H9 (cell line): Measurements from ENCODE around the gene GSTO1. TPM values are rescaled to one million over a fixed set of nuclear protein-coding genes. Genes with fewer than 3 reads are reported as not detected.

Experiments
- DNase-seq: peaks from one replicate; pipeline ENCODE4 v3.0.0-alpha.2; 2017
- H2AFZ ChIP-seq: one replicate; pipeline ENCODE4 v1.6.1; 2013; ENCODE audit warnings: mild to moderate bottlenecking, low read length, control low read depth, moderate library complexity
- H2AK5ac ChIP-seq: 2 replicates; pipeline ENCODE4 v1.6.1; 2013; ENCODE audit warnings: low read length, control low read depth, mixed read lengths; ENCODE audit not compliant: insufficient read length
- H2BK120ac ChIP-seq: one replicate; pipeline ENCODE4 v1.6.1; 2013; ENCODE audit warnings: low read depth, mild to moderate bottlenecking, low read length, control low read depth, inconsistent platforms; ENCODE audit not compliant: poor library complexity, severe bottlenecking
- H2BK12ac ChIP-seq: 2 replicates; pipeline ENCODE4 v1.6.1; 2013; ENCODE audit warnings: low read length, control low read depth, mixed read lengths, low read depth; ENCODE audit not compliant: insufficient read length
- H2BK15ac ChIP-seq: 2 replicates; pipeline ENCODE4 v1.6.1; 2013; ENCODE audit warnings: low read depth, low read length, control low read depth
- H2BK20ac ChIP-seq: one replicate; pipeline ENCODE4 v1.6.1; 2013; ENCODE audit warnings: low read depth, mild to moderate bottlenecking, low read length, control low read depth, inconsistent platforms; ENCODE audit not compliant: poor library complexity, severe bottlenecking
- H2BK5ac ChIP-seq: 2 replicates; pipeline ENCODE4 v1.6.1; 2013; ENCODE audit warnings: low read length, control low read depth, mixed read lengths; ENCODE audit not compliant: insufficient read length
- H3K14ac ChIP-seq: 2 replicates; pipeline ENCODE4 v1.6.1; 2013; ENCODE audit warnings: low read length, control low read depth; ENCODE audit not compliant: insufficient read depth
- H3K18ac ChIP-seq: 2 replicates; pipeline ENCODE4 v1.6.1; 2013; ENCODE audit warnings: low read depth, mild to moderate bottlenecking, mixed read lengths, low read length, control low read depth; ENCODE audit not compliant: insufficient read length
- H3K23ac ChIP-seq: 2 replicates; pipeline ENCODE4 v1.6.1; 2013; ENCODE audit warnings: low read length, control low read depth, mixed read lengths, low read depth; ENCODE audit not compliant: insufficient read length
- H3K23me2 ChIP-seq: 2 replicates; pipeline ENCODE4 v1.6.1; 2013; ENCODE audit warnings: low read depth, mild to moderate bottlenecking, mixed read lengths, low read length, control low read depth; ENCODE audit not compliant: insufficient read length, poor library complexity, severe bottlenecking
- H3K27ac ChIP-seq: 2 replicates; pipeline ENCODE4 v1.5.1; 2013; ENCODE audit warnings: low read length, control low read depth, mixed read lengths, low read depth; ENCODE audit not compliant: insufficient read length
- H3K27me3 ChIP-seq: 2 replicates; pipeline ENCODE4 v1.6.1; 2013; ENCODE audit warnings: low read length, control low read depth, inconsistent platforms; ENCODE audit not compliant: insufficient read depth
- H3K4ac ChIP-seq: 2 replicates; pipeline ENCODE4 v1.6.1; 2013; ENCODE audit warnings: low read depth, mild to moderate bottlenecking, control low read depth, inconsistent platforms, low read length, moderate library complexity
- H3K4me1 ChIP-seq: 2 replicates; pipeline ENCODE4 v1.6.1; 2013; ENCODE audit warnings: low read length, control low read depth, inconsistent platforms; ENCODE audit not compliant: insufficient read depth
- H3K4me2 ChIP-seq: 2 replicates; pipeline ENCODE4 v1.6.1; 2013; ENCODE audit warnings: low read length, control low read depth, mixed read lengths; ENCODE audit not compliant: insufficient read length, insufficient read depth
- H3K56ac ChIP-seq: 2 replicates; pipeline ENCODE4 v1.6.1; 2013; ENCODE audit warnings: low read depth, mild to moderate bottlenecking, mixed read lengths, low read length, control low read depth; ENCODE audit not compliant: insufficient read length
- H3K79me1 ChIP-seq: 2 replicates; pipeline ENCODE4 v1.6.1; 2013; ENCODE audit warnings: low read depth, mild to moderate bottlenecking, moderate library complexity, low read length, control low read depth, inconsistent platforms; ENCODE audit not compliant: insufficient read depth, poor library complexity, severe bottlenecking
- H3K79me2 ChIP-seq: 2 replicates; pipeline ENCODE4 v1.6.1; 2013; ENCODE audit warnings: low read length, control low read depth, inconsistent platforms; ENCODE audit not compliant: insufficient read depth
- H3K9ac ChIP-seq: 2 replicates; pipeline ENCODE4 v1.6.1; 2013; ENCODE audit warnings: low read length, control low read depth, mixed read lengths; ENCODE audit not compliant: insufficient read length; ENCODE audit errors: extremely low read depth
- H3K9me3 ChIP-seq: one replicate; pipeline ENCODE4 v1.6.1; 2013; ENCODE audit warnings: low read depth, low read length, inconsistent platforms; ENCODE audit not compliant: control insufficient read depth
- H3T11ph ChIP-seq: one replicate; pipeline ENCODE4 v1.6.1; 2013; ENCODE audit warnings: mild to moderate bottlenecking, low read length, control low read depth, inconsistent platforms
- H4K20me1 ChIP-seq: one replicate; pipeline ENCODE4 v1.6.1; 2013; ENCODE audit not compliant: control insufficient read depth, insufficient read length, insufficient read depth
- H4K5ac ChIP-seq: 2 replicates; pipeline ENCODE4 v1.6.1; 2013; ENCODE audit warnings: low read depth, mild to moderate bottlenecking, mixed read lengths, low read length, control low read depth; ENCODE audit not compliant: insufficient read length
- H4K8ac ChIP-seq: replicated peaks from 2 replicates; pipeline ENCODE4 v1.6.1; 2013; ENCODE audit warnings: low read length, control low read depth, mixed read lengths, low read depth; ENCODE audit not compliant: insufficient read length
- H4K91ac ChIP-seq: 2 replicates; pipeline ENCODE4 v1.6.1; 2013; ENCODE audit warnings: low read depth, mild to moderate bottlenecking, moderate library complexity, mixed read lengths, low read length, control low read depth; ENCODE audit not compliant: insufficient read length
- H3K27ac Mint-ChIP-seq, 3 experiments: 2 replicates in 2 of 3; 3 replicates in 1 of 3; pipeline ENCODE4 v1.8.0; 2020 to 2021; ENCODE audit warnings: mixed read lengths in 3 of 3, mild to moderate bottlenecking in 1 of 3, moderate library complexity in 1 of 3
- H3K27me3 Mint-ChIP-seq: 2 replicates; pipeline ENCODE4 v1.8.0; 2021; ENCODE audit warnings: low read depth, mild to moderate bottlenecking, moderate library complexity, mixed read lengths
- H3K36me3 Mint-ChIP-seq, 3 experiments: 2 replicates in 2 of 3; 3 replicates in 1 of 3; pipeline ENCODE4 v1.8.0; 2020 to 2021; ENCODE audit warnings: low read depth in 3 of 3, mixed read lengths in 3 of 3; ENCODE audit not compliant: insufficient read depth in 1 of 3
- H3K4me1 Mint-ChIP-seq, 2 experiments: 2 replicates each; pipeline ENCODE4 v1.8.0; 2020; ENCODE audit warnings: mixed read lengths in 2 of 2
- H3K4me3 Mint-ChIP-seq, 2 experiments: 2 replicates in 1 of 2; 3 replicates in 1 of 2; pipeline ENCODE4 v1.8.0; 2020 to 2021; ENCODE audit warnings: mild to moderate bottlenecking in 2 of 2, mixed read lengths in 2 of 2, moderate library complexity in 1 of 2
- H3K9me3 Mint-ChIP-seq, 2 experiments: 2 replicates in 1 of 2; 3 replicates in 1 of 2; pipeline ENCODE4 v1.8.0; 2020; ENCODE audit warnings: mild to moderate bottlenecking in 2 of 2, mixed read lengths in 2 of 2, moderate library complexity in 1 of 2
- WGBS: extraction: QIAGEN DNeasy Blood & Tissue Kit; methylation state at CpG from one replicate; pipeline ENCODE4 v1.1.7; 2013; ENCODE audit warnings: missing lambda C conversion rate, low lambda C conversion rate, mixed read lengths; ENCODE audit not compliant: insufficient read length; ENCODE audit errors: extremely low coverage; 5-methylcytosine and 5-hydroxymethylcytosine counted together
- total RNA-seq: library from RNA; stranded (reverse); gene quantifications from 2 replicates; pipeline ENCODE4 v1.2.1, GENCODE V29; 2021
- TF ChIP-seq, protein P1 (sequence below): fragments of 200-600 bp; sonication (generic); conservative IDR thresholded peaks from 3 replicates; pipeline ENCODE4 v1.8.0; 2021; ENCODE audit warnings: antibody characterized with exemption, mild to moderate bottlenecking

Gene GSTO1
- total RNA-seq, 1 experiment from 2014 or later: 114 TPM

DNA sequence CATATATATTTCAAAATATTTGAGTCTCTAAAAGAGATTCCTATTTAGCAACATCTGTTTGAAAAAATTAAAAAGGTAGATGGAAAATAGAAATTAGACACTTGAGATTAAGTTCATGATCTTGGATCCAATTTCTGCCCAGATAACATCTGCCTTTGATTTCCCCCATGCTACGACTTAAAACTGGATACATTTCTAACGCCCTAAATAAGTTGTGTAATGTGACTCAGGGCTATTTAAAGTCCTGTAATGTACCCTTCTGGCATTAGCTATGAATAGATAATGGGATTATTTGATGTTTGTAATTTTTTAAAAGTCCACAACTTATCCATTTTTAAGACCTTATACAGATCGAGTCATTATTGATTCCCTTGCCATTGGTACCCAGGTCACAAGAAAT, 46.0 kb upstream of the GSTO1 start:
- no peak overlapping the region for H2AK5ac ChIP-seq
- no peak overlapping the region for H3K4me2 ChIP-seq
- no peak overlapping the region for H3K4me3 Mint-ChIP-seq
- H4K91ac ChIP-seq: no peak overlapping the region
- peaks cover 2% of the 10 kb centered on the region for H3K23me2 ChIP-seq
- no peaks in the 10 kb centered on the region for H3K79me2 ChIP-seq
- TF ChIP-seq, protein P1, sequence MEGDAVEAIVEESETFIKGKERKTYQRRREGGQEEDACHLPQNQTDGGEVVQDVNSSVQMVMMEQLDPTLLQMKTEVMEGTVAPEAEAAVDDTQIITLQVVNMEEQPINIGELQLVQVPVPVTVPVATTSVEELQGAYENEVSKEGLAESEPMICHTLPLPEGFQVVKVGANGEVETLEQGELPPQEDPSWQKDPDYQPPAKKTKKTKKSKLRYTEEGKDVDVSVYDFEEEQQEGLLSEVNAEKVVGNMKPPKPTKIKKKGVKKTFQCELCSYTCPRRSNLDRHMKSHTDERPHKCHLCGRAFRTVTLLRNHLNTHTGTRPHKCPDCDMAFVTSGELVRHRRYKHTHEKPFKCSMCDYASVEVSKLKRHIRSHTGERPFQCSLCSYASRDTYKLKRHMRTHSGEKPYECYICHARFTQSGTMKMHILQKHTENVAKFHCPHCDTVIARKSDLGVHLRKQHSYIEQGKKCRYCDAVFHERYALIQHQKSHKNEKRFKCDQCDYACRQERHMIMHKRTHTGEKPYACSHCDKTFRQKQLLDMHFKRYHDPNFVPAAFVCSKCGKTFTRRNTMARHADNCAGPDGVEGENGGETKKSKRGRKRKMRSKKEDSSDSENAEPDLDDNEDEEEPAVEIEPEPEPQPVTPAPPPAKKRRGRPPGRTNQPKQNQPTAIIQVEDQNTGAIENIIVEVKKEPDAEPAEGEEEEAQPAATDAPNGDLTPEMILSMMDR: no peak
- no peak overlapping the region for H4K8ac ChIP-seq
- no peaks in the 10 kb centered on the region for H4K20me1 ChIP-seq
- no peaks in the 10 kb centered on the region for H3K27me3 ChIP-seq
- no peaks in the 10 kb centered on the region for H3K4me1 ChIP-seq
- no peak overlapping the region for H3K56ac ChIP-seq
- no peak overlapping the region for H2BK20ac ChIP-seq
- no peak for DNase-seq
- no peak overlapping the region for H3K27ac ChIP-seq
- H2BK120ac ChIP-seq: no peak overlapping the region
- no peaks in the 10 kb centered on the region for H3K36me3 Mint-ChIP-seq
- no peak overlapping the region for H2AFZ ChIP-seq
- no peaks in the 10 kb centered on the region; the same call in 1 of the 2 replicates for H3K27me3 Mint-ChIP-seq
- H3K18ac ChIP-seq: no peak overlapping the region
- no peak overlapping the region for H2BK15ac ChIP-seq
- H3K4ac ChIP-seq: no peak overlapping the region
- H3K27ac Mint-ChIP-seq: no peak overlapping the region
- H3K9me3 ChIP-seq: no peaks in the 10 kb centered on the region
- H3K79me1 ChIP-seq: no peaks in the 10 kb centered on the region
- H3K9me3 Mint-ChIP-seq: no peaks in the 10 kb centered on the region
- no peak overlapping the region for H3K23ac ChIP-seq
- H3K4me1 Mint-ChIP-seq: no peaks in the 10 kb centered on the region
- no peak overlapping the region for H3K9ac ChIP-seq
- no peak overlapping the region for H2BK5ac ChIP-seq
- H4K5ac ChIP-seq: no peak overlapping the region
- no peak overlapping the region for H3K14ac ChIP-seq
- WGBS: no CpG with 5 or more reads among the region's 3 CpGs
- no peak overlapping the region for H2BK12ac ChIP-seq
- H3T11ph ChIP-seq: no peak overlapping the region
